Glomerular visceral epithelial cell (primary cell): ENCODE results near the gene SSTR4.
A peak's percentile ranks its signal among the peaks of the same experiment; 100 is the strongest.

Experiments used
- DNase-seq: peaks from one replicate; pipeline ENCODE4 v3.0.0-alpha.2; 2016; ENCODE audit errors: extremely low spot score

Gene SSTR4

DNA sequence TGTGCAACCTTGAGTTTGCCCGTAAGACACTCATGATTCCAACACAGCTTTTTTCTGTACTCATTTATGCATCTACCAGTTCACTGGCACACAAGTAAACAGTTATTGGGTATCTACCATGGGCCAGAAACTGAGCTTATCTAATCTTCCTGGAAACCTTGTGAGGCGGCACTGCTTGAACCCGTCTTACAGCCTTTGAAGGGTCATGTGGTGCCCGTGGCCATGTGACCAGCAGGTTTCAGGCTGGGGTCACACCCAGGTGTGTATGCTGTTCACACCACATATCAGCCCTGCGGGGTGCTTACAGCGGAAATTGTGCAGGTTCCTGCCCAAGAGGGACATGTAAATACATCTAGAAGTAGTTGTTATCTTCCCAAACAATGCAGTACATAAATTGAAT is 8.3 kb downstream of the SSTR4 start:
- no peak for DNase-seq

DNA sequence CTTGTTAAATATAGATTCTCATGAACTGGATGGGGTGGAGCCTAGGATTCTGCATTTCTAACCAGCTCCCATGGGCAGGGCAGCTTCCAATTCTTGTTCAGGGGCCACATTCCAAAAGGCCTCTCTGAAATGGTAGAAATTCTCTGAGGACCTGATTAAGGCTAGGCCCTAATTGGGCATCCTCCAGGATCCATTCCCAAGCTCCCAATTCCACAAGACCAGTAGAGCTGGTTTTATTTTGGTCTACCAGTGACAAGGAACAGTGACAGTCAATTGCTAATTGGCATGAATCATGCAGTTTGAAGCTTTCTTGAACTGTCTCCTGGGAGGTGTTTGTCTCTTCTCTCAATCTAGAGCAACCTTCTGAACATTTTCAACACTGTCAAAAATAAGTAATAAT is 11.3 kb downstream of the SSTR4 start:
- DNase-seq = no peak

DNA sequence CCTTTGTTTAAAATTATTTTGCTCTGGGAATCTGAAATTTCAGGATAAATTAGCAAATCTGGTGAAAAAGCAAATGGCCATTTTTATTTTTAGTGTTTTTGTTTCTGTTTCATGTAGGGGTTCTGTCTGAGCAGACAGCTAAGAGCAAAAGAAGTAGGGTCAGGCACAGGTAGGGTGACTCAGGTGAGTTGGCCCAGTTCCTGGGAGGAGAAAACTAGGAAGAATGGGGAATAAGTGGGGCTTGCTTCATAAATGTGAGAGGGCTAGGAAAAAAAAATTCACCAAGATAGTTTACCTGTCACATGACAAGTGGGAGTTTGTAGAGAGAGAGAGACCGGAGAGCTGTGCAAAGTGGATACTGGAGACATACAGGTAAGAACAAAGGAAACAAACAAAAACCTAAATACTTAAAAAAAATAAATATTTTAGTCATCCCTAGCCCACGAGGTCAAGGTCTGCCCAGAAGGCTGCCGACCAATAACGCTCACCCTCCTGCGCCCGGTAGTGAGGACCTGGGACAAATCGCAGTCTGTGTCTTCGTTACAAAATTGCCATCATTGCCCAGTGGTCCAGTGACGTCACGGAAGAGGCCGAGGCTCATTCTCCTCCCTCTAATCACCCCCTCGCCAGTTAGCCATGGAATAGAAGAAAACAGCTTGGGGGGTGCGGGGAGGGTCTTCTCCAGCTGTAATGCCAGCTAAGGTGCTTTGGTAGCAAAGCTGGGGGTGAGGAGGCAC is 12.1 kb downstream of the SSTR4 start:
- DNase-seq = no peak

DNA sequence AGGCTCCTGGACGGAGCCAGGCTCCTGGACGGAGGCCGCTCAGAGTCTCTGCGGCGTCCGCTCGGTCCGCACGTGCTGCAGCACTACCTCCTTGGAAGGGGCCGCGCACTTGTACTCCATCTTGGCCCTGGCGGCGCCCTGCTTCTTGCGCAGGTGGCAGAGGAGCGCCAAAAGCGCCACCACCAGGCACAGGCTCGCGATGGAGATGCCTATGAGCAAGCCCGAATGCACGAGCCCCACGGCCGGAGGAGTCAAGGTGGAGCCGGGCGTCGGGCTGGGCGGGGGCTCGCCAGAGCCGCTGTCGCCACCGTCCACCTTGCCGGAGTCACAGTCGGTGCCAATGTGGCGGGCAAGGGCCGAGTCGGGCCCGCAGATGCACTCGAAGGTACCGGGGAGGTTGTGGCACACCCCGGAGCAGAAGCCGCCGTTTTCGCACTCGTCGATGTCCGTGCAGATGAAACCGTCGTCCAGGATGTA is 12.7 kb downstream of the SSTR4 start:
- DNase-seq = no peak

DNA sequence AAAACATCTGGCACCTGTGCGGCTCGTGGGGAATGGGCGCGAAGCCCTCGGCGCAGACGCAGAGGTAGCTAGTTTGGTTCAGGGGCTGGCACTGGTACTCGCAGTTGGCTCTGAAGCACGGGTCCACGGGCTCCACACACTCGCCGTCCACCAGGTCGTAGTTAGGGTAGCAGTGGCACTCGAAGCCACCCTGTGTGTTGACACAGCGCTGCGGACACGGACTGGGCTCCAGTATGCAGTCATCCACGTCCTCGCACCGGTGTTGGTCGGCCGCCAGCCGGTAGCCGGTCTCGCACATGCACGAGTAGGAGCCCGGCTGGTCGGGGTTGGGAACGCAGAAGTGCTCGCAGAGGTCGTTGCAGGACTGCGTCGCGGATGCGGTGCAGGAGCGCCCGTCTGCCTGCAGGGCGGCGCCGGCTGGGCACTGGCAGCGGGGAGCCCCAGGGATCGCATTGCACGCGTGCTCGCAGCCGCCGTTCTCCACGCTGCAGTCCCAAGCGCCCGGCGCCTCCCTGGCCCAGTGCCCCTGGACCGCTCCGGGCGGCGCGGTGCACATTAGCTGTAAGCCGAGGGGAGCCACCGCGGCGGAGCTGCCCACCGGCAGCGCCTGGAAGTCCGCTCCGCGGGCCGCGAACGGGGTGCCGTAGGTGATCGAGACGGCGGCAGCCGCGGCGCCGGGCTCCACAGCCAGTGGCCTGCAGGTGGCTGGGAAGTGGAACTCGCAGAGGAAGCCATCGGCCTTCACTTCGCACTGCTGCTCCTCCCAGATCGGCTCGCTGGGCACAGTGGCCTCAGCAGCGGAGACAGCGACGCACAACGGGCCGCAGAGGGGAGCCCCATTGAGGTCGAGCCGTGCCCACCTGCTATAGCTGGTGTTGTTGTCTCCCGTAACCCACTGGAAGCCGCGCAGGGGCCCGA is 13.4 kb downstream of the SSTR4 start:
- DNase-seq = peak; percentile 26

DNA sequence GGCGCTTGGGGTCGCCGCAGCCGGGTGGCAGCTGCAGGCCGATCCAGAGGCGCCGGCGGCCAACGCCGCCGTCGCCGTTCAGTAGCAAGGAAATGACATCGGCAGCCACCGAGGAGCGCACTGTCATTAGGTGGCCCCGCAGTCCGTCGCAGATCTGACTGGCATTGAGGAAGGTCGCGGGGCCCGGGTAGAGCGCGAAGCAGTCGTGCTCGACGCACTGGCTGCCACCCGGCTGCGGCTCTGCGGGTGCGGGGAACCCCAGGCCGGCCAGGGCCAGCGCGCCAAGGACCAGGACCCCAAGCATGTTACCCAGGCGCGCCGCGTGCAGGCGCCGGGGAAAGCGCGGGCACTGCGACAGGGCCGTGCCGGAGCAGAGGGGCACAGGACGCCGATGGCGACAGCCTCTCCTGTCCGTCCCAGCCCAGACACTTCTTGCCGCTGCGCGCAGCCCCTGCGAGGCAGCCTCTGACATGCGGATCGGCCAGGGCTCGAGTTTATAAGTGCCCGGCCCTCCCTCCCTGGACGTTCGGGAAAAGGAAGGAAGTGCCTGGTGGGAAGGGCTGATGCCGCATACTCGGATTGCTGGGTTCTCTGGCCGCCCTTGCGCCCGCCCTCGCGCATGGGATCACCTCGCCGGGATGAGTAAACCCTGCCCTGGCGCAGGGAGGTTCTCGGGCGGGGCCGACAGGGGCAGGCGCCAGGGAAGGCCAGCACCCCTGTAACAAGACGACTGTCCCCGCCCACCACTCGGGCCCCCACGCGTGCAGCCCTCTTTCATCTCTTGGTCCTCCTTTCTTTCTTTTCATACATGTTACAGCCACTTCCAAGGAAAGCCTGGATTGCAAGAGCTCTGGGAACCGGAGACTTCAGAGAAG is 14.3 kb downstream of the SSTR4 start, which contains the start of gene THBD:
TSS of gene THBD (minus strand) at position 472 of the 875 bp plus-strand sequence. CDS start at position 304, 168 bp downstream.
- DNase-seq = peak; percentile 69

DNA sequence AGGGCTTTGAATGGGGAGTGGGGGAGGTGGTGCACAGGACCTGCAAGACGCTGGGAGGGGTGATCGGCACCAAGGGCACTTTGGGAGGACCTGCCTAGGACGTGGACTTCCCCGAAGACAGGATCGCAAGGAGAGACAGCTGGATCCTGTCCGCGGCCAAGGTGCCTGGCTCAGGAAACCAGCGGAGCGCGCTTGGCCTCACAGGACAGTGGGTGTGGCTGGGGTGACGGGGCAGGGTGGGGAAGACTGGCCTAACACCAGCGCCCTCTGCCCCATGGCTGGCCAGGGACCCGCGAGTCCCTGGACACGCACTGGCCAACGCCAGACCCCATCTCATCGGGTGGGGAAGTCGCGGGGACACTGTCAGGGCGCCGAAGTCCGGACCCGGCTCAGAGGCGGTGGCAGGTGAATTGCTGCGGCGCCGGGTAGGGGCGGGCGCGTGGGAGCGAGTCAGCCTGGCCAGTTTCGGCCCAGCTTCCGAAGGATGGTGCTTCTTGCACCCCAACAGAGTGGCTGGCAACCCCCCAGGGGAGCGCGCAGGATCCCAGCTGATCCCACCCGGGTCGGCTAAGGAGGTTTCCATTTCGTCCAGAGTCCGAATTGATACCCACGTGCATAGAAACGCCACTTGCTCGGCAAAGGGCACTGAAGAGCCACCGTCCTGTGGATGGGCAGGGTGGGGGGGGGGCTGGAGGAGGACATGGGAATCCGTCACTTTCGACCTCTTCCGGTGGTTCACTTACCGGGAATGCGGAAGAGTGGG is 15.1 kb downstream of the SSTR4 start:
- DNase-seq = peak; percentile 51

DNA sequence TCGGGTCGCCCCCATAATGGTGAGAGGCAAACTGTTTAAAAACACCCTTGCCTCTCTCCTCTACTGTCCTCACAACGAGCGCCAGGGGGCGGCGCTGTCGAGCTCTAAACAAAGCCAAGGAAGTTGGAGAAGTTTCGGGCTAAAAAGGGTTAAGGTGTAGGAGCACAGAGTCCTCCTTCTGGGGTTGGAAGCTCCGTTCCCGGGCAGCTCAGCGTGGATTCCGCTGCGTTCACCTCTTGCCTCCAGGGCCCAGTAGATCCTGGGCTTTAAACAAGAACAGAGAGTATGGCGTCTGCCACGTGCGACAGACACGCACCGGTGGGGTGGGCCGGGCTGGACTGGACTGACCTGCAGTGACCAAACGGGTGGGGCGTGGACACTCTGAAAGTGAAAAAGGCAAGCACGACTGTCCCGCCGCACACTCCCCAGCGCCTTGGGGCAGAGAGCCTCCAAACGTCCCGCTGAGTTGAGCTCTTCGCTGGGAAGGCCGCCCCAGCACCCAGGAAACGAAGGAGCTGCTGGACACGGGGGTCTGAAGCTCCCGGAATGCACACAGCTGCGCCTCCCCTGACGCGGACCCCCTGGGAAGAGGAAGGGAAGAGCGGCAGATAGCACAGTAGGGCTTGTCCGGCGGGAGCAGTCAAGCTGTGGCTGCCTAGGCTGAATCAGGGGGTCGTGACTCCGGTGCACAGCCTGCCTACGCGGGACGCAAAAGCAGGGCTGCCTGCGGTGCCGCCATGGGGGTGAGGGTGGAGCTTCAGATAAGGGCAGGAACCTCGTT is 15.9 kb downstream of the SSTR4 start:
- DNase-seq = peak; percentile 71

DNA sequence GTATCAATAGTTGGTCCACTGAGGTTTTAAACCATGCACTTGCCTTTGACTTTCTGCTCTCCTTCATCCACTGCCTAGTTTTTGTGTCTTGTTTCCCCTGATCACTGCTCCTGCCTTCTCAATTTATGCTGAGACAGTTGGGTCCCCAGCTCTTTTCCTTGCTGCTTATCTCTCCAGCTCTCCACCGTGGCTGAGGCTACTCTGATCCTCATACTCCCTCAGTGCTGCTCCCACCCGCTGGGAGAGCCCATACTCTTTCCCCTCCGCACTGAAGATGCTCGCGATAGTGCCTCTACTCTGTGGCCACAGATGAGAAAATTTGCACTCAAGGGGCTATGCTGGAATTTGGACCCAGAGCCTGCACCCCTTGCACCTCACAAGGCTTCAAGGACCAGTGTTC is 17.8 kb downstream of the SSTR4 start:
- no peak for DNase-seq

DNA sequence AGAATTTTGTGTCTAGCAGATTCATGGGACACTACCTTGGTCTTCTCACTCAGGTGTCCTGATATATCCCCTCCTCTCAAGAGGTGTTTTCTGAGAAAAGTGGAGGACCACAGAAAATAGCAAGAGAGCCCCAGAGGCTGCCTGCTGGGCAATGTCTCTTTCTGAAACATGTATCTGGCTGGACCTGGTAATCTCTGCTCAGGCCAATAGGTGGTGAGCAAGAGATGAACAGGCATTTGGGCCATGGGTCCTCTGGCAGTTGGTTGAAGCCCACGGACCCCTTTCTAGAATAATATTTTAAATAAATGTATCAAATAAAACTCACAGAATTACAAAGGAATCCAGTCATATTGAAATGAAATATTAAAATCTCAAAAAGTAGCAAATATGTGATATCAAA is 23.1 kb downstream of the SSTR4 start:
- no peak for DNase-seq

DNA sequence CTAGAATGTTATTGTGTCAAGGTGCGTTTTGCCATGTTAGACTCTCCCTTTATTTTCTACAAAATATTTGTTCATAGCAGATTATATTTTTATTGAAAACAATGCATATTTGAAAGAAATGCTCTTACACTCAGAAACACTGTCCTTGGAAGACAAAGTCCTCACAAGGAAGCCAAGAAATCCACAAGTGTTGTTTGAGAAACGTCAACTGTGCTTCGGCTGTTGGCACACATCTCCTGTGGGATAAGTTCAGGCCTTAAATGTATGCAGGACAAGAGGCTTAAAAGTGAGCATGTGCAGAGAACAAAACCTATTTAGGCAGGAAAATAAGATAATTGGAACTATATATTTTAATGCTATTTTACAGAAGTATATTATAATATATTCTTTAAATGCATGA is 23.9 kb downstream of the SSTR4 start:
- DNase-seq = no peak

DNA sequence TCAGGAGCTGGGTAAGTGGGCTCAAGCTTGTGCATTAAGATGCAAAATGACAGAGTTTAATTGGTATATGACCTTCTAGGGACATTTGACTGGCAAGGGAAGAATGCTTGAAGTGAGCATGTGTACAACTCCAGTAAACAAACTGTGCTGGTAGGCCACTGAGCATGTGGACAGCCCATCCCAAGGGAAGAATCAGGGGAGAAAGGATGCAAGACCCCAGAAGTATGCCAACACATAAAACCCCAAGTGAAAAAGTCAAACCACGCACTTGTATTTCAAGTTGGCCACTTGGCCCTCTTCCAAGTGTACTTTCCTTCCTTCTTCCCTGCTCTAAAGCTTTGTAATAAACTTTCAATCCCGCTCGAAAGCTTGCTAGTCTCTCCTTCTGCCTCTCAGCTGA is 24.7 kb downstream of the SSTR4 start:
- DNase-seq = no peak

DNA sequence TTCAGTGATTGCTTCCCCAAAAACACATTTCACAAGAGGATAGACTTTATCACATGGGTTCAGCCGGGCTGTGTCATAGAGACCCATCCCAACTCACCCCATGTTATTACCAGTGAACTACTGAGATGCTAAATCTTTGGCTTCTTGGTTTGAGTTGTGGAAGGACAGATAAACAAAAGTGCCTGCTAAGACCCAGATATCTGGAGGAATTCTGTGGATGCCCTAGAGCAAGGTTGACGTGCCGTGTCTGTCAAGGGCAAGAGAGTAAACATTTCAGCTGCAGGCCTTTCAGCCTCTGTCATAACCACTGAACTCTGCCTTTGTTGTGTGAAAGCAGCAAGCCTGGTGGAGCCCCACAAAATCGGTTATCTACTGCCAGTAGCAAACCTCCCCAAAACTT is 25.5 kb downstream of the SSTR4 start:
- no peak for DNase-seq

DNA sequence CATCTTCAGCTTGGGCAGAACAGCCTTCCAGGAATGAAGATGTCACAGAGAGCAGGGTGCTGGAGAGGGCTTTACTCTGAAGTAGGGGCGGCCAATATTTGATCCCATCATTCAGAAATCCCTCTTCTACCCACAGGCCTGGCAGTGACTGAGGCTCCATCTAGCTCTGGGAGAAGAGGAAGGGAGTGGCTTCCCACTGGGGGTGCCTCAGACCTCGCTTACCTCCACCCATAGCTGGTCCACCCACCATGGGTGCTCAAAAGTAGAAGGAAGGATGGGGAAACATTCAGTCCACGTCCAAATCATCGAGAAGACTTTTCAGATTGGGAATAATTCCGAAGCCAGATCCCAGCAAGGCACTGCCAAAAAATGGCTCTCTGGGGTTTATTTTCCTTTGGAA is 26.1 kb downstream of the SSTR4 start:
- no peak for DNase-seq

DNA sequence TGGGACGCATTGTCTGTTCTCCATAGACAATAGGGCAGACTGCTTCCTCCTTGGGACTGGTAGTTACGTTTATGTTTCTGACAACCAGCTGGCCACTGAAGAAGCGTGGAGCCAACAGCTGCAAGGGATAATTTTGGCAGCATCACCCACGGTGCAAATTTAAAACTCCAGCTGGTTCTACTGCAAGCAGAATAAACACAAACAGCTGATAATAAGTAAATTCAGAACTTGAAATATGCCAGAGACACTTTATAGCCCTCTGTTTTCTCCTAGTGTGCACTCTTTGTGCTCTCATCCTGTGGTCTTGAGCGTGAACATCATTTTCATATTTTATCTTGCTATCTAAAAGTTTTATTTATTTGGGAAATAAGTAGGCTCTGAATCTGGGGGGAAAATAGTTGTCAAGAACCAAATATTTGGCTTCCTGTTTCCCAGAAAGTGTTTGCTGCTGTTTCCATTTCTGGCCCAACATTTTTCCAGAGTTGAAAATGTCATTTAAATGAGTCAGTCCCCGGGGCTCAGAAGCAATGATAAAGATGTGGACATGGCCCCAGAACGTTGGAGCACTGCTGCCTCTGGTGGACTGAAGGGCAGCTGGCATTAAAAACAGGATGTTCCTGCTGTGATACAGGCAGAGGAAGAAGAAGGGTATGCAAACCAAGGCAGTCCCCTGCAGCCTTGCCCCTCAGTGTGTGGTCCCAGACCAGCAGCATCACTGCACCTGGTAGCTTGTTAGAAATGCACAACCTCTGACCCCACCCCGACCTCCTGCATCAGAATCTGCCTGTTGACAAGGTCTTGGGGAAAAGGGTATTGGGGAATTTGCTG is 26.8 kb downstream of the SSTR4 start:
- DNase-seq = peak; percentile 50

DNA sequence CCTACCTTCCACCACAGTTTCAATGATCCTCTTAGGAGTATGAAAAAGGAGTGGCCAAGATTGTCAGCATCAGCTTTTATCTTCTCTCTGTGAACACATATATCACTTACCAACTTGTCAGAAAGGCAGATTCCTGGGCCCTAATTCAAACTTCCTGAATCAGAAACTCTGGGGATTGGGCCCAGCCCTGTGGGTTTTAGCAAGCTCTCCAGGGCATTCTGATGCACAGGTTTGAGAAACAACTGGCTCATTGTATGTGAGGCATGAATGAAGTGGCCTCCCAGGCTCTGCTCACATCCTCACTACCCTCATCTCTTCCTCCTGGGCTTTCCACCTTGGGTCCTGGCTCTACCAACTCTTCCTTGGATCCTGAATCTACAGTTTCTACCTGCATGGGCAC is 27.5 kb downstream of the SSTR4 start:
- DNase-seq = no peak

DNA sequence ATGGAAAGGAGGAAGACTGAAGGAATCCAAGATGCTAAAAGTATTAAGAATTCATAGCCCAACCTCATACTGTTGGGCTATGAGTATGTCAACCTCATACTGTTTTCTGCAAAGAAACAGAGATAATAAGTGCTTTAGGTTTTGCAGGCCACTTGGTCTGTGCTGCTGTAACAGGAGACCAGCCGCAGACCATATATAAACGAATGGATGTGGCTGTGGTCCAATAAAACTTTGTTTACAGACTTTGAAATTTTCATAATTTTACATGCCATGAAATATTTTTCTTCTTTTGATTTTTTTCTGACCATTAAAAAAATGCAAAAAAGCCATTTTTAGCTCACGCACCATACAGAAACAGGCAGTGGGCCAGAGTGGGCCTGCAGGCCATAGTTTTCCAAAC is 28.1 kb downstream of the SSTR4 start:
- DNase-seq = no peak

DNA sequence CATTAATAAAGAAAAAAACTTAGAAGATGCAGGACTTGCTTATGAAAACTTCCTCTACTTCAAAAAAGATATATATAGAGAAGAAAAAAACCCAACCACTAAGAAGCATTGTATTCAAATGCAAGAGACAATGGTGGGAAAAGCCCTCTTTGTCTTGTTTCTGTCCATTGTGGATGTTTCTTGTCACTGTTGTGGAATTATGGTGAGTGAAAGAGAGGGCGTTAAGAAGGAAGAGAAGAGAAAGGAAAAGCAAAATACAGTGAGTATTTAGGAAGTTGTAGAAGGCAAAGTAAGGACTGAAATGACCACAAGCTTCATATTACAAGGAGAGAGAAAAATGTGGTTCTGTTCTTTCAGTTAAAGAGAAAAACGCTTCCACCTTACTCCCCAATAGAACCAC is 28.5 kb downstream of the SSTR4 start:
- DNase-seq = no peak
